ENCODE data around the gene TNC. TPM values are rescaled to one million over a fixed set of nuclear protein-coding genes. Genes with fewer than 3 reads are reported as not detected.

The TNC gene
- total and polyA plus RNA-seq, 10 of the 15 experiments (the other 5 are each of a cell fraction or from before 2014, with no cell fraction given) = 0.05 to 4.2 (median 0.14) TPM

DNA sequence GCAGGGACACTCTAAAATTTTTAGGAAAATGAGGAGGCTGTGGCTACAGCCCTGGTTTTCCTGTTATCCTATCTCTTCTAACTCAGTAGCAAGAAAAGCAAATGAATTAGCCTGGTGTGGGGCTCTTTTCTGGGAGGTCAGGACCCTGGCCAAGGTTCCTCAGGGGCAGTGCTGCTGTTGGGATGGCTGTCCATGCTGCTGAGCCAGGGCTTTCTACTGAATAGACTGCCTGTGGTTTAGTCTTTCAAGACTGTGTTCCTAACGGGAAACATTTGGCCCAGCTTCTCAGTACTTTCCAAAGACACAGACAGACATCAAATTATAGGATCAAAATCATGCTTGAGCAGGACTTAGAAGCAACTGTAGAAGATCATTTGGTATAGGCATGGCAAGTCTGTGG is 18.1 kb downstream of the TNC start:
- intact Hi-C loops (cut with micrococcal nuclease; ENCODE audit: unreplicated experiment) = no loop called here
- no peak for DNase-seq (ENCODE audit: low read depth, low spot score)
- ChIA-PET POLR2A (no interaction called here), CTCF (no interaction called here), SMC1A (ENCODE audit: uncharacterized antibody, unreplicated experiment) (no interaction called here), RAD21 (ENCODE audit: unreplicated experiment) (no interaction called here)
- H3K9ac ChIP-seq (ENCODE audit: control insufficient read depth, insufficient read depth, low read length) = no peak overlapping the region
- TF ChIP-seq, protein P1, sequence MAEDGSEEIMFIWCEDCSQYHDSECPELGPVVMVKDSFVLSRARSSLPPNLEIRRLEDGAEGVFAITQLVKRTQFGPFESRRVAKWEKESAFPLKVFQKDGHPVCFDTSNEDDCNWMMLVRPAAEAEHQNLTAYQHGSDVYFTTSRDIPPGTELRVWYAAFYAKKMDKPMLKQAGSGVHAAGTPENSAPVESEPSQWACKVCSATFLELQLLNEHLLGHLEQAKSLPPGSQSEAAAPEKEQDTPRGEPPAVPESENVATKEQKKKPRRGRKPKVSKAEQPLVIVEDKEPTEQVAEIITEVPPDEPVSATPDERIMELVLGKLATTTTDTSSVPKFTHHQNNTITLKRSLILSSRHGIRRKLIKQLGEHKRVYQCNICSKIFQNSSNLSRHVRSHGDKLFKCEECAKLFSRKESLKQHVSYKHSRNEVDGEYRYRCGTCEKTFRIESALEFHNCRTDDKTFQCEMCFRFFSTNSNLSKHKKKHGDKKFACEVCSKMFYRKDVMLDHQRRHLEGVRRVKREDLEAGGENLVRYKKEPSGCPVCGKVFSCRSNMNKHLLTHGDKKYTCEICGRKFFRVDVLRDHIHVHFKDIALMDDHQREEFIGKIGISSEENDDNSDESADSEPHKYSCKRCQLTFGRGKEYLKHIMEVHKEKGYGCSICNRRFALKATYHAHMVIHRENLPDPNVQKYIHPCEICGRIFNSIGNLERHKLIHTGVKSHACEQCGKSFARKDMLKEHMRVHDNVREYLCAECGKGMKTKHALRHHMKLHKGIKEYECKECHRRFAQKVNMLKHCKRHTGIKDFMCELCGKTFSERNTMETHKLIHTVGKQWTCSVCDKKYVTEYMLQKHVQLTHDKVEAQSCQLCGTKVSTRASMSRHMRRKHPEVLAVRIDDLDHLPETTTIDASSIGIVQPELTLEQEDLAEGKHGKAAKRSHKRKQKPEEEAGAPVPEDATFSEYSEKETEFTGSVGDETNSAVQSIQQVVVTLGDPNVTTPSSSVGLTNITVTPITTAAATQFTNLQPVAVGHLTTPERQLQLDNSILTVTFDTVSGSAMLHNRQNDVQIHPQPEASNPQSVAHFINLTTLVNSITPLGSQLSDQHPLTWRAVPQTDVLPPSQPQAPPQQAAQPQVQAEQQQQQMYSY (CRISPR knock-in tag; IDR thresholded peaks at IDR 0.05) = no peak
- TF ChIP-seq TCF12 (IDR thresholded peaks at IDR 0.05; ENCODE audit: low read depth, low read length) (no peak), POLR2A (IDR thresholded peaks at IDR 0.05; ENCODE audit: low read depth, low read length) (no peak), MYC (IDR thresholded peaks at IDR 0.05; ENCODE audit: insufficient read depth, insufficient read length, insufficient replicate concordance, low read length, severe bottlenecking) (no peak), RFX5 (IDR thresholded peaks at IDR 0.05; ENCODE audit: low read depth, low read length) (no peak)
- TF ChIP-seq, protein P2, sequence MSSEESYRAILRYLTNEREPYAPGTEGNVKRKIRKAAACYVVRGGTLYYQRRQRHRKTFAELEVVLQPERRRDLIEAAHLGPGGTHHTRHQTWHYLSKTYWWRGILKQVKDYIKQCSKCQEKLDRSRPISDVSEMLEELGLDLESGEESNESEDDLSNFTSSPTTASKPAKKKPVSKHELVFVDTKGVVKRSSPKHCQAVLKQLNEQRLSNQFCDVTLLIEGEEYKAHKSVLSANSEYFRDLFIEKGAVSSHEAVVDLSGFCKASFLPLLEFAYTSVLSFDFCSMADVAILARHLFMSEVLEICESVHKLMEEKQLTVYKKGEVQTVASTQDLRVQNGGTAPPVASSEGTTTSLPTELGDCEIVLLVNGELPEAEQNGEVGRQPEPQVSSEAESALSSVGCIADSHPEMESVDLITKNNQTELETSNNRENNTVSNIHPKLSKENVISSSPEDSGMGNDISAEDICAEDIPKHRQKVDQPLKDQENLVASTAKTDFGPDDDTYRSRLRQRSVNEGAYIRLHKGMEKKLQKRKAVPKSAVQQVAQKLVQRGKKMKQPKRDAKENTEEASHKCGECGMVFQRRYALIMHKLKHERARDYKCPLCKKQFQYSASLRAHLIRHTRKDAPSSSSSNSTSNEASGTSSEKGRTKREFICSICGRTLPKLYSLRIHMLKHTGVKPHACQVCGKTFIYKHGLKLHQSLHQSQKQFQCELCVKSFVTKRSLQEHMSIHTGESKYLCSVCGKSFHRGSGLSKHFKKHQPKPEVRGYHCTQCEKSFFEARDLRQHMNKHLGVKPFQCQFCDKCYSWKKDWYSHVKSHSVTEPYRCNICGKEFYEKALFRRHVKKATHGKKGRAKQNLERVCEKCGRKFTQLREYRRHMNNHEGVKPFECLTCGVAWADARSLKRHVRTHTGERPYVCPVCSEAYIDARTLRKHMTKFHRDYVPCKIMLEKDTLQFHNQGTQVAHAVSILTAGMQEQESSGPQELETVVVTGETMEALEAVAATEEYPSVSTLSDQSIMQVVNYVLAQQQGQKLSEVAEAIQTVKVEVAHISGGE (CRISPR knock-in tag; IDR thresholded peaks at IDR 0.05) = no peak
- TF ChIP-seq, protein P3, sequence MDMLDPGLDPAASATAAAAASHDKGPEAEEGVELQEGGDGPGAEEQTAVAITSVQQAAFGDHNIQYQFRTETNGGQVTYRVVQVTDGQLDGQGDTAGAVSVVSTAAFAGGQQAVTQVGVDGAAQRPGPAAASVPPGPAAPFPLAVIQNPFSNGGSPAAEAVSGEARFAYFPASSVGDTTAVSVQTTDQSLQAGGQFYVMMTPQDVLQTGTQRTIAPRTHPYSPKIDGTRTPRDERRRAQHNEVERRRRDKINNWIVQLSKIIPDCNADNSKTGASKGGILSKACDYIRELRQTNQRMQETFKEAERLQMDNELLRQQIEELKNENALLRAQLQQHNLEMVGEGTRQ (IDR thresholded peaks at IDR 0.05; ENCODE audit: borderline replicate concordance, low read depth, low read length) = no peak
- no peak for FAIRE-seq
- H3K9me3 ChIP-seq (replicated peaks; ENCODE audit: control insufficient read depth, insufficient read depth, low read length) = no peaks in the 10 kb centered on the region
- no peaks in the 10 kb centered on the region for H4K20me1 ChIP-seq (ENCODE audit: control insufficient read depth, insufficient read depth)
- no TSS peak for BruUV-seq (replicated peaks)
- no peaks in the 10 kb centered on the region for H3K27me3 ChIP-seq (replicated peaks in 1 of 2; ENCODE audit: control insufficient read depth in 2 of 2, insufficient read depth in 2 of 2, low read length in 1 of 2)
- no peak overlapping the region for H3K4me2 ChIP-seq (ENCODE audit: control insufficient read depth, insufficient read depth)
- no peak overlapping the region for H3K4me3 ChIP-seq
- WGBS (ENCODE audit: insufficient coverage, insufficient replicate concordance, low lambda C conversion rate, missing lambda C conversion rate) = 0% methylated on average over 1 of the region's 1 CpG
- H3K79me2 ChIP-seq (ENCODE audit: control insufficient read depth, insufficient read depth, low read length) = no peaks in the 10 kb centered on the region
- ATAC-seq = no peak
- in situ Hi-C loops (cut with MboI) = no loop called here
- no peaks in the 10 kb centered on the region for H3K4me1 ChIP-seq (ENCODE audit: control insufficient read depth, insufficient read depth, low read length)
- H3K27ac ChIP-seq (ENCODE audit: control insufficient read depth, insufficient read depth) = no peak overlapping the region
- H3K36me3 ChIP-seq (ENCODE audit: control insufficient read depth in 2 of 2, insufficient read depth in 2 of 2, low read length in 1 of 2) = no peaks in the 10 kb centered on the region
- H2AFZ ChIP-seq (ENCODE audit: control insufficient read depth, low read depth, low read length) = no peak overlapping the region
